SK-N-SH (cell line): Measurements from ENCODE around the gene NTRK2. TPM values are rescaled to one million over a fixed set of nuclear protein-coding genes. Genes with fewer than 3 reads are reported as not detected.

Experiments
- CTCF ChIA-PET: fragments of 300-600, 350-600 bp; formaldehyde crosslinking; extraction: SDS; loops from one replicate; lab custom pipeline; 2021; lab: Yijun Ruan, JAX
- POLR2A ChIA-PET: fragments of 350-600 bp; sonication (Branson Sonifier 250); formaldehyde crosslinking; extraction: SDS; loops from one replicate; lab custom pipeline; 2020; ENCODE audit warnings: antibody characterized with exemption, inconsistent platforms; lab: Yijun Ruan, JAX
- DNase-seq: peaks from one replicate; pipeline ENCODE4 v3.0.0; 2012
- H2AFZ ChIP-seq: fragments of 200-600 bp; sonication (generic); 2 replicates; pipeline ENCODE4 v1.8.1; 2016; ENCODE audit warnings: antibody characterized with exemption, mild to moderate bottlenecking, low read depth
- H3F3A ChIP-seq: fragments of 200-600 bp; sonication (generic); replicated peaks from 2 replicates; pipeline ENCODE3; 2016; ENCODE audit warnings: antibody characterized with exemption, mild to moderate bottlenecking; ENCODE audit not compliant: insufficient read depth
- H3K27ac ChIP-seq, 2 experiments: fragments of 200-500 bp in 1 of 2; fragments of 200-600 bp in 1 of 2; sonication (Bioruptor generic) in 1 of 2; sonication (generic), shearing (Covaris generic) in 1 of 2; 2 replicates each; pipeline versions ENCODE4 v1.5.1 to v1.6.1; 2014 to 2016; ENCODE audit warnings: low read depth in 2 of 2, inconsistent platforms in 1 of 2, low read length in 1 of 2, mild to moderate bottlenecking in 1 of 2, mixed read lengths in 1 of 2
- H3K27me3 ChIP-seq: fragments of 200-600 bp; sonication (generic), shearing (Covaris generic); 2 replicates; pipeline ENCODE4 v1.6.1; 2016; ENCODE audit warnings: mixed run types; ENCODE audit not compliant: insufficient read depth
- H3K36me3 ChIP-seq, 2 experiments: fragments of 200-500 bp in 1 of 2; fragments of 200-600 bp in 1 of 2; sonication (Bioruptor generic) in 1 of 2; sonication (generic) in 1 of 2; replicated peaks in 1 of 2; 2 replicates each; pipeline versions ENCODE3 to v1.5.1; 2014 to 2016; ENCODE audit warnings: low read length in 1 of 2, mild to moderate bottlenecking in 1 of 2; ENCODE audit not compliant: insufficient read depth in 2 of 2, control insufficient read depth in 1 of 2
- H3K4me1 ChIP-seq, 2 experiments: fragments of 200-500 bp in 1 of 2; fragments of 200-600 bp in 1 of 2; sonication (Bioruptor generic) in 1 of 2; sonication (generic), shearing (Covaris generic) in 1 of 2; 2 replicates each; pipeline versions ENCODE4 v1.5.1 to v1.6.1; 2014 to 2016; ENCODE audit warnings: low read depth in 1 of 2, low read length in 1 of 2, mixed run types in 1 of 2; ENCODE audit not compliant: insufficient read depth in 2 of 2, control insufficient read depth in 1 of 2
- H3K4me2 ChIP-seq: fragments of 200-600 bp; sonication (generic), shearing (Covaris generic); 2 replicates; pipeline ENCODE4 v1.6.1; 2017; ENCODE audit warnings: mixed run types
- H3K4me3 ChIP-seq, 2 experiments: fragments of 200-500 bp in 1 of 2; fragments of 200-600 bp in 1 of 2; sonication (Bioruptor generic) in 1 of 2; sonication (generic), shearing (Covaris generic) in 1 of 2; 2 replicates each; pipeline versions ENCODE4 v1.5.1 to v1.8.1; 2014 to 2016; ENCODE audit warnings: low read depth in 2 of 2, inconsistent platforms in 1 of 2, low read length in 1 of 2, mild to moderate bottlenecking in 1 of 2, mixed read lengths in 1 of 2, moderate library complexity in 1 of 2
- H3K79me2 ChIP-seq: fragments of 200-600 bp; sonication (generic); 2 replicates; pipeline ENCODE4 v1.8.1; 2017; ENCODE audit warnings: mild to moderate bottlenecking; ENCODE audit not compliant: insufficient read depth
- H3K9ac ChIP-seq: fragments of 200-600 bp; sonication (generic); 2 replicates; pipeline ENCODE4 v1.6.1; 2017; ENCODE audit warnings: mixed run types
- H3K9me2 ChIP-seq: fragments of 200-600 bp; sonication (generic); 2 replicates; pipeline ENCODE4 v1.6.1; 2017; ENCODE audit warnings: mixed run types
- H3K9me3 ChIP-seq: fragments of 200-600 bp; sonication (generic); 2 replicates; pipeline ENCODE4 v1.6.1; 2017; ENCODE audit warnings: mixed run types, mild to moderate bottlenecking, moderate library complexity
- H4K20me1 ChIP-seq: fragments of 200-600 bp; sonication (generic); 2 replicates; pipeline ENCODE4 v1.6.1; 2017; ENCODE audit warnings: mild to moderate bottlenecking, mixed run types; ENCODE audit not compliant: insufficient read depth
- ELF1 ChIP-seq: IDR thresholded peaks from 2 replicates; pipeline ENCODE4 v1.4.0; 2012
- EZH2phosphoT487 ChIP-seq: fragments of 200-600 bp; sonication (generic); IDR thresholded peaks from 2 replicates; pipeline ENCODE4 v1.6.1; 2017; ENCODE audit warnings: low read depth, mixed run types, mild to moderate bottlenecking, antibody characterized with exemption, moderate library complexity, borderline replicate concordance
- FOSL2 ChIP-seq: IDR thresholded peaks from 2 replicates; pipeline ENCODE4 v1.4.0; 2012; ENCODE audit warnings: low read depth, mild to moderate bottlenecking, moderate library complexity, borderline replicate concordance
- FOXM1 ChIP-seq: IDR thresholded peaks from 2 replicates; pipeline ENCODE4 v1.4.0; 2012; ENCODE audit warnings: low read depth, mild to moderate bottlenecking
- IRF3 ChIP-seq: fragments of 150-350 bp; IDR thresholded peaks from 2 replicates; pipeline ENCODE4 v1.6.1; 2016; ENCODE audit warnings: mild to moderate bottlenecking, low read depth, low read length
- MEF2A ChIP-seq: IDR thresholded peaks from 2 replicates; pipeline ENCODE4 v1.4.0; 2012; ENCODE audit warnings: low read depth, borderline replicate concordance
- NFIC ChIP-seq: IDR thresholded peaks from 2 replicates; pipeline ENCODE4 v1.4.0; 2012; ENCODE audit warnings: borderline replicate concordance
- POLR2AphosphoS5 ChIP-seq: IDR thresholded peaks from 2 replicates; pipeline ENCODE4 v1.6.1; 2012; ENCODE audit warnings: low read depth, low read length
- REST ChIP-seq: IDR thresholded peaks from 2 replicates; pipeline ENCODE4 v1.6.1; 2012; ENCODE audit warnings: mild to moderate bottlenecking, low read depth, low read length, moderate library complexity
- RFX5 ChIP-seq: IDR thresholded peaks from 2 replicates; pipeline ENCODE4 v1.6.1; 2012; ENCODE audit warnings: mild to moderate bottlenecking, improper control_type of control experiment, low read length
- TCF12 ChIP-seq: IDR thresholded peaks from 2 replicates; pipeline ENCODE4 v1.4.0; 2012
- TEAD4 ChIP-seq: IDR thresholded peaks from 2 replicates; pipeline ENCODE4 v1.4.0; 2012; ENCODE audit warnings: mild to moderate bottlenecking, borderline replicate concordance; ENCODE audit not compliant: insufficient read depth
- YY1 ChIP-seq: IDR thresholded peaks from 2 replicates; pipeline ENCODE4 v1.4.0; 2012; ENCODE audit warnings: low read depth, mild to moderate bottlenecking
- WGBS: methylation state at CpG from one replicate; pipeline ENCODE4 v1.1.6; 2017; ENCODE audit warnings: low lambda C conversion rate; 5-methylcytosine and 5-hydroxymethylcytosine counted together
- polyA plus RNA-seq, 3 experiments: library from polyadenylated mRNA; depleted of rRNA; stranded (reverse); fragments of >200 nt; gene quantifications; 2 replicates each; pipeline ENCODE4 v1.2.3, GENCODE V29; 2012
- TF ChIP-seq, protein P1 (sequence below): IDR thresholded peaks from 2 replicates; pipeline ENCODE4 v1.4.0; 2012; ENCODE audit warnings: low read depth

Gene NTRK2
- polyA plus RNA-seq, 1 of the 3 experiments (the other 2 are of a cell fraction): 0.05 TPM

DNA sequence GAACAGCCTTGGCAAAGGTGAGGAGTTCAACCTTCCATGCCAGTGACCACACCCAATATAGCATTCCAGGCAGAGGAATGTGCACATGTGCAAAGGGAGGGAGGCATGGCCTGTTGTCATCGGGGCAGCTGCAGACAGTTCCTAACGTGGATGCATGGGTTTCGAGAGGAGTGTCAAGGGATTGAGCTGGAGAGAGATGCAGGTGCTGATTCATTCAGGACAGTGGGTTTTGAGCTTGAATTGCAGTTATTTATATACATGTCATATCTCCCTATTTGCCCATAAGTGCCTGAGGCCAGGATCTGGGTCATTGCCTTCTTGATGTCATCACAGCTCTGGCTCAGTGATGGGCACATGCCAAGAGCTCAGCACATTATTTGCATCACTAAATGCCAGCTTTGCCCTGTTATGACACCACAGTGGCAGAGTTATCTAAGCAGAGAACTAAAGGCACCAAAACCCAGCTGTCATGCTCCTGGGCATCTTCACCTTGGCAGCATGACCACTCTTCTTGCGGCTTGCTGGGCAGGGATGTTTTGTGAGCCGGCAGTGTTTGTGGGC lies 278.0 kb downstream of the NTRK2 start (continued):
- no peak for TF ChIP-seq TCF12
- no peak for TF ChIP-seq ELF1
- TF ChIP-seq, all 33 proteins: peak for 0

DNA sequence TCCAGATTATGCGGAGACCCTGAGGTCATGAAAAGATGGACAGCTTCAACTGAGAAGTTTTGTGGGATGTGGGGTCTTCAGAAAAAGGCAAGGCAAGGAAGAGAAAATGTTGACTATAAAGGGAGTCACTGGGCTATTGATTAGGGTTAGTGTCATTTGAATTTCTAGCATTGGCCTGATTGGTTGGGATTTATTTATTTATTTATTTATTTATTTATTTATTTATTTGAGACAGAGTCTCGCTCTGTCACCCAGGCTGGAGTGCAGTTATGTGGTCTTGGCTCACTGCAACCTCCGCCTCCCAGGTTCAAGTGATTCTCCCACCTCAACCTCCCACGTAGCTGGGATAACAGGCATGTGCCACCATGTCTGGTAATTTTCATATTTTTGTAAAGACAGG lies 279.7 kb downstream of the NTRK2 start:
- Histone ChIP-seq H3K4me1 (peaks cover 0 to 10% of the 10 kb centered on the region in 2 experiments; a peak in 1 of 4 replicates), H3K27me3 (no peaks in the 10 kb centered on the region), H3K9me3 (no peaks in the 10 kb centered on the region), H2AFZ (no peak overlapping the region), H3K4me3 (no peak overlapping the region), H3K79me2 (no peaks in the 10 kb centered on the region)
- no peak for DNase-seq
- 54% methylated on average over 4 of the region's 4 CpGs for WGBS
- TF ChIP-seq TEAD4 (no peak), MEF2A (no peak), REST (no peak), IRF3 (no peak), YY1 (no peak), RFX5 (no peak), TCF12 (no peak), POLR2AphosphoS5 (no peak), NFIC (no peak), FOXM1 (no peak), EZH2phosphoT487 (no peak), FOSL2 (no peak)
- TF ChIP-seq, protein P1, sequence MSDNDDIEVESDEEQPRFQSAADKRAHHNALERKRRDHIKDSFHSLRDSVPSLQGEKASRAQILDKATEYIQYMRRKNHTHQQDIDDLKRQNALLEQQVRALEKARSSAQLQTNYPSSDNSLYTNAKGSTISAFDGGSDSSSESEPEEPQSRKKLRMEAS: no peak
- TF ChIP-seq, all 33 proteins: peak for 0
- H3K36me3 ChIP-seq: no peaks in the 10 kb centered on the region
- no peak overlapping the region for H3K27ac ChIP-seq
- no peak overlapping the region for H3K9ac ChIP-seq
- no peaks in the 10 kb centered on the region for H3K9me2 ChIP-seq
- ChIA-PET POLR2A (no interaction called here), CTCF (interaction anchor here (1.6 to 3.3 kb wide), 3 partner anchors 129 to 281 kb away, joined by 3 to 11 read pairs (median 7); partner anchors contain the start of gene NTRK2)
- H3F3A ChIP-seq: no peaks in the 10 kb centered on the region
- no peak overlapping the region for H3K4me2 ChIP-seq
- H4K20me1 ChIP-seq: no peaks in the 10 kb centered on the region
